Measurements from ENCODE around the gene GPR162.

GRCh38 chr12:6850796-6851152 lies 29.2 kb downstream of the GPR162 start:
- TF ChIP-seq, protein P1, sequence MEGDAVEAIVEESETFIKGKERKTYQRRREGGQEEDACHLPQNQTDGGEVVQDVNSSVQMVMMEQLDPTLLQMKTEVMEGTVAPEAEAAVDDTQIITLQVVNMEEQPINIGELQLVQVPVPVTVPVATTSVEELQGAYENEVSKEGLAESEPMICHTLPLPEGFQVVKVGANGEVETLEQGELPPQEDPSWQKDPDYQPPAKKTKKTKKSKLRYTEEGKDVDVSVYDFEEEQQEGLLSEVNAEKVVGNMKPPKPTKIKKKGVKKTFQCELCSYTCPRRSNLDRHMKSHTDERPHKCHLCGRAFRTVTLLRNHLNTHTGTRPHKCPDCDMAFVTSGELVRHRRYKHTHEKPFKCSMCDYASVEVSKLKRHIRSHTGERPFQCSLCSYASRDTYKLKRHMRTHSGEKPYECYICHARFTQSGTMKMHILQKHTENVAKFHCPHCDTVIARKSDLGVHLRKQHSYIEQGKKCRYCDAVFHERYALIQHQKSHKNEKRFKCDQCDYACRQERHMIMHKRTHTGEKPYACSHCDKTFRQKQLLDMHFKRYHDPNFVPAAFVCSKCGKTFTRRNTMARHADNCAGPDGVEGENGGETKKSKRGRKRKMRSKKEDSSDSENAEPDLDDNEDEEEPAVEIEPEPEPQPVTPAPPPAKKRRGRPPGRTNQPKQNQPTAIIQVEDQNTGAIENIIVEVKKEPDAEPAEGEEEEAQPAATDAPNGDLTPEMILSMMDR (conservative IDR thresholded peaks at IDR 0.05): no peak
- TF ChIP-seq EZH2 (IDR thresholded peaks at IDR 0.05; ENCODE audit: low read depth): no peak

Measured in PC-9 (cell line).